B cell (primary cell): ENCODE measurements around the gene MAP3K1. TPM values are rescaled to one million over a fixed set of nuclear protein-coding genes. Genes with fewer than 3 reads are reported as not detected.

Experiments
- ATAC-seq: fragments of 200-7000 bp; cut with Tn5 transposase; one replicate; pipeline ENCODE4 v1.10.0; 2021; ENCODE audit warnings: low read depth, mild to moderate bottlenecking, moderate number of reproducible peaks, moderate library complexity
- CTCF ChIA-PET: fragments of 350-600 bp; sonication (Branson Sonifier 250); formaldehyde crosslinking; loops from one replicate; lab custom pipeline; 2021; ENCODE audit warnings: antibody characterized with exemption, inconsistent platforms; lab: Charles Lee
- POLR2A ChIA-PET: fragments of 350-600 bp; sonication (Branson Sonifier 250); formaldehyde crosslinking; loops from one replicate; lab custom pipeline; 2021; ENCODE audit warnings: antibody characterized with exemption; lab: Charles Lee
- DNase-seq: peaks from one replicate; pipeline ENCODE4 v3.0.0; 2013
- H2AFZ ChIP-seq: 2 replicates; pipeline ENCODE4 v1.6.1; 2012; ENCODE audit warnings: mild to moderate bottlenecking, low read depth, low read length; ENCODE audit not compliant: insufficient read depth, poor library complexity, severe bottlenecking
- H3K27ac ChIP-seq, 2 donors: 1 replicate in 1 of 2; 2 replicates in 1 of 2; pipeline ENCODE4 v1.5.1; 2012 to 2013; ENCODE audit warnings: low read length in 2 of 2, mild to moderate bottlenecking in 2 of 2, moderate library complexity in 1 of 2
- H3K27me3 ChIP-seq, 4 experiments: fragments of 200-600 bp in 1 of 4; sonication (generic) in 1 of 4; replicated peaks in 1 of 4; 1 replicate in 2 of 4; 2 replicates in 2 of 4; pipeline versions ENCODE4 v1.6.1 to v1.7.0; 2013 to 2016; ENCODE audit warnings: low read length in 3 of 4, mild to moderate bottlenecking in 2 of 4, mixed read lengths in 1 of 4, moderate library complexity in 1 of 4; ENCODE audit not compliant: insufficient read depth in 4 of 4, control insufficient read depth in 3 of 4; ENCODE audit errors: control extremely low read depth in 1 of 4
- H3K36me3 ChIP-seq, 2 experiments: replicated peaks in 1 of 2; 1 replicate in 1 of 2; 2 replicates in 1 of 2; pipeline versions ENCODE4 v1.6.1 to v1.7.1; 2013; ENCODE audit warnings: low read length in 1 of 2; ENCODE audit not compliant: insufficient read depth in 2 of 2, control insufficient read depth in 1 of 2; ENCODE audit errors: control extremely low read depth in 1 of 2, extremely low read depth in 1 of 2
- H3K4me1 ChIP-seq, 2 donors: fragments of 200-600 bp in 1 of 2; sonication (generic) in 1 of 2; 1 replicate in 1 of 2; 2 replicates in 1 of 2; pipeline versions ENCODE4 v1.5.1 to v1.6.1; 2013 to 2017; ENCODE audit warnings: low read length in 2 of 2; ENCODE audit not compliant: control insufficient read depth in 2 of 2, insufficient read depth in 2 of 2
- H3K4me2 ChIP-seq: replicated peaks from 2 replicates; pipeline ENCODE3; 2012; ENCODE audit warnings: mild to moderate bottlenecking, low read depth, low read length; ENCODE audit not compliant: poor library complexity, severe bottlenecking
- H3K4me3 ChIP-seq, 5 experiments: fragments of 200-600 bp in 1 of 5; sonication (generic) in 1 of 5; 1 replicate in 3 of 5; 2 replicates in 2 of 5; pipeline versions ENCODE4 v1.5.1 to v1.7.0; 2011 to 2016; ENCODE audit warnings: low read length in 4 of 5, mild to moderate bottlenecking in 4 of 5, low read depth in 2 of 5, control low read depth in 1 of 5, moderate library complexity in 1 of 5; ENCODE audit not compliant: insufficient read depth in 1 of 5; ENCODE audit errors: control extremely low read depth in 1 of 5, extremely low read depth in 1 of 5
- H3K79me2 ChIP-seq: fragments of 200-600 bp; sonication (generic); one replicate; pipeline ENCODE4 v1.6.0; 2016; ENCODE audit warnings: low read length; ENCODE audit not compliant: control insufficient read depth, insufficient read depth
- H3K9ac ChIP-seq: fragments of 200-600 bp; sonication (generic); 2 replicates; pipeline ENCODE4 v1.6.1; 2017; ENCODE audit warnings: mild to moderate bottlenecking, low read length, moderate library complexity
- H3K9me3 ChIP-seq, 3 donors: one replicate each; pipeline versions ENCODE4 v1.6.1 to v1.7.1; 2013; ENCODE audit warnings: low read length in 2 of 3; ENCODE audit not compliant: control insufficient read depth in 2 of 3, insufficient read depth in 1 of 3; ENCODE audit errors: control extremely low read depth in 1 of 3
- H4K20me1 ChIP-seq: 2 replicates; pipeline ENCODE4 v1.6.0; 2012; ENCODE audit warnings: mild to moderate bottlenecking, low read length; ENCODE audit not compliant: insufficient read depth, control insufficient read depth, poor library complexity, severe bottlenecking
- H3K27ac Mint-ChIP-seq: one replicate; pipeline ENCODE4 v1.8.0; 2021; ENCODE audit warnings: mixed read lengths
- H3K27me3 Mint-ChIP-seq: one replicate; pipeline ENCODE4 v1.8.0; 2021; ENCODE audit warnings: mixed read lengths
- H3K4me1 Mint-ChIP-seq: one replicate; pipeline ENCODE4 v1.8.0; 2021; ENCODE audit warnings: mixed read lengths
- H3K4me3 Mint-ChIP-seq: one replicate; pipeline ENCODE4 v1.8.0; 2021; ENCODE audit warnings: mixed read lengths
- H3K9me3 Mint-ChIP-seq: one replicate; pipeline ENCODE4 v1.8.0; 2022; ENCODE audit warnings: mixed read lengths; ENCODE audit not compliant: insufficient read depth
- EZH2 ChIP-seq: IDR thresholded peaks from 2 replicates; pipeline ENCODE4 v1.6.1; 2012; ENCODE audit warnings: borderline replicate concordance, low read depth, mild to moderate bottlenecking, moderate library complexity, low read length; ENCODE audit not compliant: insufficient read depth, poor library complexity, severe bottlenecking
- WGBS: methylation state at CpG from one replicate; pipeline ENCODE4 v1.1.5; 2013; ENCODE audit warnings: missing lambda C conversion rate; ENCODE audit not compliant: insufficient coverage; 5-methylcytosine and 5-hydroxymethylcytosine counted together
- intact Hi-C: fragments of 100-400 bp; cut with micrococcal nuclease; formaldehyde crosslinking; loops from one replicate; pipeline ENCODE4 v1.10.0; 2022
- polyA plus RNA-seq: library from polyadenylated mRNA; depleted of rRNA; stranded (reverse); fragments of >200 nt; gene quantifications from 2 replicates; pipeline ENCODE4 v1.2.3, GENCODE V29; 2012
- total RNA-seq, 2 donors: library from RNA; stranded (reverse); fragments of 120-200 nt in 1 of 2; gene quantifications; 1 replicate in 1 of 2; 2 replicates in 1 of 2; pipeline versions ENCODE4 v1.2.3 to v1.2.4, GENCODE V29; 2013 to 2022
- TF ChIP-seq, protein P1 (sequence below): fragments of 200-600 bp; IDR thresholded peaks from one replicate; pipeline ENCODE4 v1.8.0; 2022; ENCODE audit warnings: antibody characterized with exemption, mild to moderate bottlenecking

The MAP3K1 gene
- total and polyA plus RNA-seq, 2 donors (not counting 1 experiment from before 2014, with no cell fraction given): 51.7 to 160 TPM

DNA sequence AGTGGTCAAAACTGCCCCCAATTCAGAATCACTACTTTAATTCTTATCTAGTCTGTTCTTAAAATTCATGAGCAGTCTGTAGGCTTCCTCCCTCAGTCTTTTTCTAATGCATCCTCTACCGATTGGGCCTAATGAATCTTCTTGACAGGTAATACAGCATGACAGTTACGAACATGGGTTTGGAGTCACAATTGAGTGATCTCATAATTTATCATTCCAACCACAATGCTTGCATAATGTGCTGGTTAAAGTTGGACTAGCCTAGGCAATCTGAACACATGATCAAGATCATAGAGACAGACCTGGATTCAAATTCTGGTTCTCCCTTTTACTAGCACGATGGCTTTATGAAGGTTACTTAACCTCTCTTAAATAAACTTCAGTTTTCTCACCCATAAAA lies 61.0 kb downstream of the MAP3K1 start:
- Mint-ChIP-seq H3K4me1 (peaks cover 25% of the 10 kb centered on the region), H3K27me3 (no peaks in the 10 kb centered on the region), H3K27ac (no peak overlapping the region), H3K4me3 (no peak overlapping the region), H3K9me3 (no peaks in the 10 kb centered on the region)
- Histone ChIP-seq H3K36me3 (peaks cover 43 to 93% of the 10 kb centered on the region in 2 experiments), H3K4me3 (no peak overlapping the region), H4K20me1 (peaks cover 26% of the 10 kb centered on the region), H3K27me3 (no peaks in the 10 kb centered on the region), H3K4me1 (peaks cover 10 to 20% of the 10 kb centered on the region in 2 donors), H3K4me2 (no peak overlapping the region), H2AFZ (no peak overlapping the region), H3K9me3 (no peaks in the 10 kb centered on the region), H3K27ac (peak overlapping the region in 1 of 2 donors; percentile 39), H3K9ac (no peak overlapping the region), H3K79me2 (peaks cover 67% of the 10 kb centered on the region)
- DNase-seq: no peak
- CTCF ChIA-PET: no interaction called here
- TF ChIP-seq, protein P1, sequence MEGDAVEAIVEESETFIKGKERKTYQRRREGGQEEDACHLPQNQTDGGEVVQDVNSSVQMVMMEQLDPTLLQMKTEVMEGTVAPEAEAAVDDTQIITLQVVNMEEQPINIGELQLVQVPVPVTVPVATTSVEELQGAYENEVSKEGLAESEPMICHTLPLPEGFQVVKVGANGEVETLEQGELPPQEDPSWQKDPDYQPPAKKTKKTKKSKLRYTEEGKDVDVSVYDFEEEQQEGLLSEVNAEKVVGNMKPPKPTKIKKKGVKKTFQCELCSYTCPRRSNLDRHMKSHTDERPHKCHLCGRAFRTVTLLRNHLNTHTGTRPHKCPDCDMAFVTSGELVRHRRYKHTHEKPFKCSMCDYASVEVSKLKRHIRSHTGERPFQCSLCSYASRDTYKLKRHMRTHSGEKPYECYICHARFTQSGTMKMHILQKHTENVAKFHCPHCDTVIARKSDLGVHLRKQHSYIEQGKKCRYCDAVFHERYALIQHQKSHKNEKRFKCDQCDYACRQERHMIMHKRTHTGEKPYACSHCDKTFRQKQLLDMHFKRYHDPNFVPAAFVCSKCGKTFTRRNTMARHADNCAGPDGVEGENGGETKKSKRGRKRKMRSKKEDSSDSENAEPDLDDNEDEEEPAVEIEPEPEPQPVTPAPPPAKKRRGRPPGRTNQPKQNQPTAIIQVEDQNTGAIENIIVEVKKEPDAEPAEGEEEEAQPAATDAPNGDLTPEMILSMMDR: no peak
- TF ChIP-seq EZH2: no peak
- intact Hi-C loops: no loop called here
- POLR2A ChIA-PET: no interaction called here
- ATAC-seq: no peak
- WGBS: no CpG with 5 or more reads among the region's 3 CpGs

DNA sequence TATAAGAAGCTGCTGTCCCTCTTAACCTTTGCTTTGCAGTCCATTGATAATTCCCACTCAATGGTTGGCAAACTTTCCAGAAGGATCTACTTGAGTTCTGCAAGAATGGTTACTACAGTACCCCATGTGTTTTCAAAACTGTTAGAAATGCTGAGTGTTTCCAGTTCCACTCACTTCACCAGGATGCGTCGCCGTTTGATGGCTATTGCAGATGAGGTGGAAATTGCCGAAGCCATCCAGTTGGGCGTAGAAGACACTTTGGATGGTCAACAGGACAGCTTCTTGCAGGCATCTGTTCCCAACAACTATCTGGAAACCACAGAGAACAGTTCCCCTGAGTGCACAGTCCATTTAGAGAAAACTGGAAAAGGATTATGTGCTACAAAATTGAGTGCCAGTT lies 66.2 kb downstream of the MAP3K1 start:
- no peaks in the 10 kb centered on the region for H3K27me3 ChIP-seq
- POLR2A ChIA-PET: no interaction called here
- no peaks in the 10 kb centered on the region for H3K4me1 ChIP-seq
- no peak overlapping the region for H3K4me2 ChIP-seq
- Mint-ChIP-seq H3K4me3 (no peak overlapping the region), H3K4me1 (no peaks in the 10 kb centered on the region), H3K27ac (no peak overlapping the region), H3K9me3 (no peaks in the 10 kb centered on the region), H3K27me3 (no peaks in the 10 kb centered on the region)
- no peak overlapping the region for H3K9ac ChIP-seq
- peaks cover 50 to 100% of the 10 kb centered on the region in 2 experiments for H3K36me3 ChIP-seq
- no peak for DNase-seq
- H3K27ac ChIP-seq: no peak overlapping the region
- H4K20me1 ChIP-seq: peaks cover 13% of the 10 kb centered on the region
- no peak overlapping the region for H3K4me3 ChIP-seq
- intact Hi-C loops: loop anchor here (2.0 kb wide), 1 partner anchor 15 kb away; no protein-coding TSS in a partner anchor
- no peak overlapping the region for H2AFZ ChIP-seq
- WGBS: 100% methylated on average over 3 of the region's 5 CpGs
- no peaks in the 10 kb centered on the region for H3K9me3 ChIP-seq
- peaks cover 53% of the 10 kb centered on the region for H3K79me2 ChIP-seq
- TF ChIP-seq EZH2: no peak
- TF ChIP-seq, protein P1: no peak
- CTCF ChIA-PET: interaction anchor here (1.2 kb wide), 1 partner anchor 19 kb away, joined by 4 read pairs; no protein-coding TSS in a partner anchor
- no peak for ATAC-seq
